ENCODE results near the gene PPP6R3.

DNA sequence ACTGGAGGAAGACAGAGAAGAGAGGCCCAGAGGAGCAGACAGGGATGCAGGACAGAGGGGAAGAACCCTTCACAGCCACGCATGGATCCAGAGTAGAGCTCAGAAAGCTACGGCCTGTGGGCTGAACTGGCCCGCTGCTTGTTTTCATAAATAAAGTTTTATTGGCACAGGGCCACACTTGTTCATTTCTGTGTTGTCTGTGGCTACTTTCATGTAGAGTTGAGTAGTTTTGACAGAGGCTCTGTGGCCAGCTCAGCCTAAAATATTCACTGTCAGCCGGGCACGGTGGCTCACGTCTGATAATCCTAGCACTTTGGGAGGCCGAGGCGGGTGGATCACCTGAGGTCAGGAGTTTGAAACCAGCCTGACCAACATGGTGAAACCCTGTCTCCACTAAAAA, 197.5 kb downstream of the PPP6R3 start:
- no peak for TF ChIP-seq CTCF (conservative IDR thresholded peaks at IDR 0.05)
- no peak for TF ChIP-seq EZH2 (IDR thresholded peaks at IDR 0.05; ENCODE audit: low read depth)
